Kidney tubule cell (primary cell): ENCODE measurements around the gene PPM1J.
A peak's percentile ranks its signal among the peaks of the same experiment; 100 is the strongest.

Experiments
- DNase-seq: peaks from one replicate; pipeline ENCODE4 v3.0.0-alpha.2; 2018; ENCODE audit warnings: low spot score

The PPM1J gene

DNA sequence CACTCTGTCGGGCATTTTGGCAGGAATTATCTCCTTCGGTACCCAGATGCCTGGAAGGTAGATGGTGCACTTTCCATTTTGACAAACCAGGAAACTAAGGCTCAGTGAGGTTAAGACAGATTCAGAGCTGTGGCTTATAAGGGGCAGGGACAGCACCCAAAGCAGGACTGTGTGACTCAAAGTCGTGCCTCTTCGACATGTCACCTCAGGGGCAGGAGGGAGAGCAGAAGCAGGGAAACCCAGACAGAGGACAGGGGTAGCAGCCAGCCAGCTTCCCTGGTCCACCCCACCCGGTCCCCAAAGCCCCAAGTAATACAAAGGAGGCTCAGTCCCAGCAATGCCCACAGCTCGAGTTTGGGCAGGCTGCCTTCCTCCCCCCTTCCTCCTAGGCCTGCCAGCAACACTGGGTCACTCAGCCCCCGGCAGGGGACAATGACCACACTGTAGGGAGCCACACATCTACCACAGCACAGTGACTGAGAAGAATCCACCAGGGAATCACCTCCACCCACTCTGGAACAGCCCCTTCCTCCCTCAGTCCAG lies 10.7 kb downstream of the PPM1J start:
- no peak for DNase-seq

DNA sequence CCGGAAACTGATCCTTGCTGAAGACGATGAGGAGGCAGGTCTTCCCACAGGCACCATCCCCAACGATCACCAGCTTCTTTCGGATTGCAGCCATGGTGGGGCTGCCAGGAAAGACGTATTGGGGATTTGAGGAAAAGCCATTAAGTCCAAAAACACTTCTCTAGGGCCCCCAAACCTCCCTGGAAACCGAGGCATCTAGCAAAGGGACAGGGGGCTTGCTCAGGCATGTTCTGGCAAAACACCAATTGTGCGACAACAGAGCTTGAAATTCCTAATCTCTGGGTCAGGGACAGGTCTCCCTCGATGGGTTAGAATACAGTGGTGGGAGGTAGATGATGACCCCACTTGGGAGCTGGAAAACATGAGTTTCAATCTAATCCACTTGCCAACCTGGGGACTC lies 11.4 kb downstream of the PPM1J start:
- no peak for DNase-seq

DNA sequence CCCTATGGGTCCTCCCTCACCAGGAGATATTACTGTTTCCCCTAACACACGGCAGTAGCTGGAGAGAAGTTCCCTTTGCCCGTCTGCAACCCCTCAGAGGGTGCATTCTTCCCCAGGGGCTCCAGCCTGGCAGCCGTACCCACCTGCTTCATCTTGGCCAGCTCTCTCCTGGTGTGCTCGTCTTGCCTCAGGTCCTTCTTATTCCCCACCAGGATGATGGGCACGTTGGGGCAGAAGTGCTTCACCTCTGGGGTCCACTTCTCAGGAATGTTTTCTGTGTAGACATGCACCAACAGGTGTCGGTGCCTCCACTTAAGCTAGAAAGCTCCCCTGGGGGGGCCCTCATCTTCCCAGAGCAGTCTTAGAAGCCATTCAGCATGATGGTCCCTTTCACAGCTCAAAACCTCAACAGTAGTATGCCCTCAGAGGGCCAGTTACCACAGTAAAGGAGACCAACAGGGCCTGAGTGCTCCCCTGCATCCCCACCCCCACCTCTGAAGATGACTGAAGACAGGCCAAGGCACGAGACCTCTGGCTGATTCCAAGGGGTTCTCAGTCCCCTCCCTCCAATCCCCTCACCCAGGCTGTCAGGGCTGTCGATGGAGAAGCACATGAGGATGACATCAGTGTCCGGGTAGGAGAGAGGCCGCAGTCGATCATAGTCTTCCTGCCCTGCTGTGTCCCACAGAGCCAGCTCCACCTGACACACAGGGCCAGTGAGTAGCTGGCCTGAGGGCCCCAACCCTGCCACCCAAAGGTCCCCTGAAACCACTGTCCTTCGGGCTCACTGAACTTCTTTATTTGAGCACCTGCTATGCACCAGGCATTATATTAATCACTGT lies 12.5 kb downstream of the PPM1J start:
- DNase-seq, result no peak

DNA sequence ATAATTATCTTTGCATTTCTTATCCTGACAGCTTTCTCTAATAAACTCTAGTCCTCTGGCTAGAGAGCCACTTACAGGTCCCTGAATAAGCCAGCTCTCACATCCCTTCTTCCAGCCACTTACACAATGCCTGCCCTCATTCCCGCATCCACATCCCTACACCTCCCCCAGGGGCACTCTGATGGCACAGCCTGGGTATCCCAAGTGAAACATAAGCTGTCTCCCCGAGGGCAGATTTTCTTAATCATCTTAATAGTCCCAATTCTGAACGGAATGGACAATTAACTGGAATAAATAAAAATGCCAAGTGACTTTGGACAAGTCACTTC lies 13.1 kb downstream of the PPM1J start:
- no peak for DNase-seq

- DNase-seq, result no peak
Measured at GRCh38 chr1:112701227-112702066, 13.7 kb downstream of the PPM1J start.

DNA sequence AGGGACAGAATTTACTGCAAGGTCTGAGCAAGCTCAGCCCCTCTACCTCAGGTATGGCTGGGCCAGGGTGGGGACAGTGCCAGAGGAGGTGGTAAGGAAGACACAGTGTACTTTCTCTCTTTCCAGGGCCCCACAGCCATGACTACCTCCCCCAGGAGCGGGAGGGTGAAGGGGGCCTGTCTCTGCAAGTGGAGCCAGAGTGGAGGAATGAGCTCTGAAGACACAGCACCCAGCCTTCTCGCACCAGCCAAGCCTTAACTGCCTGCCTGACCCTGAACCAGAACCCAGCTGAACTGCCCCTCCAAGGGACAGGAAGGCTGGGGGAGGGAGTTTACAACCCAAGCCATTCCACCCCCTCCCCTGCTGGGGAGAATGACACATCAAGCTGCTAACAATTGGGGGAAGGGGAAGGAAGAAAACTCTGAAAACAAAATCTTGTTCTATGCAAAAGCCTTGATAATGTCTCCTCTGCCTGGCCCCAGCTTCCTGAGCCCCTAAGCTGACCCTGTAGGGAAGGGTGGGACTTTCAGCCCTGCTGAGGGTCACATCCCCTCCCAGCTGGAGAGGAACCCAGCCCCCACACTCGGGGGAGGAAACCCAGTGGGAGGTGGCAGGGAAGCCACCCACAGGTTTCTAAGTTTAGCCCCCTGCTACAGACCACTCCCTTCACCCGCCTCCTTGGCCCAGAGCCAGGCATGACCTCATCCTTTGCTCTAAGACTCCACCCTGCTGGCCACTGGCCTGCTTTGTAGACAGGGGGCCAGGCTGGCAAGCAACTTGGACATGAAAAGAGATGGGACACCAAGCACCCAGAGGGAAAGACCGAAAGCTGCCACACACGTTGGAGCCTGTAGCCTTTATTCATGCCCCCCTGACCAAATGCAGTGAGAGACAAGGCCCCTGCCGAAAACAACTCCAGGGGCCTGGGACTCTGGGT lies 14.6 kb downstream of the PPM1J start:
- DNase-seq, result peak; percentile 98

GRCh38 chr1:112699425-112700144 lies 15.5 kb downstream of the PPM1J start:
- DNase-seq, result no peak

DNA sequence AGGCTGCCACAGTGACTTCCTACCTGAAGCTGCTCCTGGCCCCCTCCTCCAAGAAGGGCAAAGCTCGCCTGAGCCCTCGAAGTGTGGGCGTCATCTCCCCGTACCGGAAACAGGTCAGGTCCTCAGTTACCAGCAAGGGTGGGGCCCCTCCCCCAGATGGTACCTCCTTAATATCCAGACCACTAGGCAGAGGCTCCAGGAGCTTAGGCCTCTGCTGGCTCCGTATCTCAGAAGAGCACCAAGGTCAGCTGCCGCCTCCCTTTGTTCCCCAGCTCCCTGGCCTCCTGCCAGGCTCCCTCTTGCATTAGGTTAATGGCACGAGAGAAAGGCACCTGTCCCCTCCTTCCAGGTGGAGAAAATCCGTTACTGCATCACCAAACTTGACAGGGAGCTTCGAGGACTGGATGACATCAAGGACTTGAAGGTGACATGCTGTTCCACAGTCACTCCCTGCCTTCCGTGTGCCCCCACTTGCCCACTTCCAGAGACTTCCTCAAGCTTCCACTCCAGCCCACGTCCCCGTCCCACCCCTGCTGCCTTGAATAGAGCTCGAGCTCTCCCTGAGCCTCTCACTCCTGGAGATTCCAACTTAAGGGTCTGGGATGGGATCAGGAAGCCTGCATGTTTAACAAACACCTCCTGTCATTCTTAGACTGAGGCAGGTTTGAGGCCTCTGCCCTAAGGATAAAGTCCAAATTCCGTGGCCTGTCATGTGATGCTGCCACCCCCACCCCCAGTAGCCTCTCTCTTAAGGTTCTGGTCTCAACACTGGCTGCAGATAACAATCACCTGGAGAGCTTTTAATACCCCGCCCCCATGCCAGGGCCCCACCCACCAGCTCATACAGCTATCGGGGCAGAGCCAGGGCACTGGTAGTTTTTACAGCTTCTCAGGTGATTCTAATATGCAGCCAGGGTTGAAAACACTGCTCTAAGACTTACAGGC lies 16.5 kb downstream of the PPM1J start:
- peak; percentile 45 for DNase-seq

DNA sequence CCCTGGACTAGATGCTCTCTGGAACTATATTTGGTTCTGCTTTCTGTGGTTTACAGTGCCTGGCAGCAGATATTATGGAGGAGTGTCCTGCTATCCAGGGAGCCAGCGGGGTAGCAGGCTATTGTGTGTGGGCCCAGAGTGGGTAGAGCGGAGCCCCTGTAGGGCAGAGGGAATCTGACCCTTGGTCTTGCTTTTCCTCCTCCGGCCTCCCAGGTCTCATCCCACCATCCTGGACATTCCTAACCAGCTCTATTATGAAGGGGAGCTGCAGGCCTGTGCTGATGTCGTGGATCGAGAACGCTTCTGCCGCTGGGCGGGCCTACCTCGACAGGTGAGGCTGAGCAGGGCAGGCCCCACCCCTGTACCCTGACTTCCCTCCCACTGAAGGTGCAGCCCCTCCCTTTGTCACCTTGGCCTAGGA lies 17.3 kb downstream of the PPM1J start:
- no peak for DNase-seq

DNA sequence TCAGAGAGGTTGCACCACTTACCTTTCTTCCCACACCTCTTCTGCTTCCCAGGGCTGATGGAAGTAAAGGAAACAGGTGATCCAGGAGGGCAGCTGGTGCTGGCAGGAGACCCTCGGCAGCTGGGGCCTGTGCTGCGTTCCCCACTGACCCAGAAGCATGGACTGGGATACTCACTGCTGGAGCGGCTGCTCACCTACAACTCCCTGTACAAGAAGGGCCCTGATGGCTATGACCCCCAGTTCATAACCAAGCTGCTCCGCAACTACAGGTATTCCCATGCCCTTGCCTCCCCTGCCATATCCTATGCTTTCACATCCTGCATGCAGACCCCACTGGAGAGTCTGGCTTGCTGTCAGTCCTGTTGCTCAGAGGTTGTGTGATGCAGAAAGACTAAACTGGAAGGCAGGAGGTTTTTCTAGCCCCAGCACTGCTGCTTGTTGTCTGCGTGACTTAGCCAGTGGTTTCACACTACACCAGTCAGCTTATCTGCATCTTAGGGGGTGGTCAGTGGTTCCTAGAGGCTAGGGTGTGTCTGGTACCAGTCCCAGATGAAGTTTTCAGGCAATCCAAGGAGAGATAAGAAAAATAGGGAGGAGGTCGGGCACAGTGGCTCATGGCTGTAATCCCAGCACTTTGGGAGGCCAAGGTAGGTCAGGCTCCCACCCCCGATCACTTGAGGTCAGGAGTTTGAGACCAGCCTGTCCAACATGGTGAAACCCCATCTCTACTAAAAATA lies 18.4 kb downstream of the PPM1J start:
- DNase-seq, result no peak

DNA sequence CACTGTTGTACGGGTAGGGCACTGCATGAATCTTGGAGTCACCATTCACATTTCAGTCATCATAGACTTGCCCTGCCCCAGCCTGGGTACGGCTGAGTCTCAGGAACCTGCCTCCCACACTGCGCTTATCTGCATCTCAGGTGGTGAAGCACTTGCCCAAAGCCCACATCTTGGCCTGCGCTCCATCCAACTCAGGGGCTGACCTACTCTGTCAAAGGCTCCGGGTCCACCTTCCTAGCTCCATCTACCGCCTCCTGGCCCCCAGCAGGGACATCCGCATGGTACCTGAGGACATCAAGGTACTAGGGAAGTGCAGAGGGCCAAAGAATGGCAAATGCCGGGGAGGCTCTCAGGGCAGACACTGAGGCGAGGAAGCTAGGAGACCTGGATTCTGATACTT lies 19.9 kb downstream of the PPM1J start:
- DNase-seq, result no peak

GRCh38 chr1:112694363-112694929 lies 20.7 kb downstream of the PPM1J start:
- no peak for DNase-seq

DNA sequence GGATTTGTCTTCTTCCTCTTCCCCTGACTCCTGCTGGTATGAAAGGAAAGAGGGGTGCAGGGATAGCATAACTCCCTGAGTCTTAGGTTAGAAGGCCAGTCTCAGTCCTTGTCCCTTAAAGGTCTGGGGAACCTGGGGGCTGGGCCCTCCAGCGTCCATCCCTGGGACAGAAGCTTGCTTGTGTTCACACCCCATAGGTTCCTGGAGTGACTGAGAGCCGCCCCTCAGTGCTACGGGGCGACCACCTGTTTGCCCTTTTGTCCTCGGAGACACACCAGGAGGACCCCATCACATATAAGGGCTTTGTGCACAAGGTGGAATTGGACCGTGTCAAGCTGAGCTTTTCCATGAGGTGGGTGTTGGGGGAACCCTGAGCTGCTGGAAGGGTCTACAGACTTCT lies 21.3 kb downstream of the PPM1J start:
- DNase-seq, result no peak

GRCh38 chr1:112692681-112693080 lies 22.5 kb downstream of the PPM1J start:
- DNase-seq, result no peak

GRCh38 chr1:112689842-112690237 lies 25.3 kb downstream of the PPM1J start:
- no peak for DNase-seq

- DNase-seq, result no peak
Measured at GRCh38 chr1:112689196-112689841, 25.8 kb downstream of the PPM1J start.

GRCh38 chr1:112688781-112689193 lies 26.3 kb downstream of the PPM1J start:
- no peak for DNase-seq

DNA sequence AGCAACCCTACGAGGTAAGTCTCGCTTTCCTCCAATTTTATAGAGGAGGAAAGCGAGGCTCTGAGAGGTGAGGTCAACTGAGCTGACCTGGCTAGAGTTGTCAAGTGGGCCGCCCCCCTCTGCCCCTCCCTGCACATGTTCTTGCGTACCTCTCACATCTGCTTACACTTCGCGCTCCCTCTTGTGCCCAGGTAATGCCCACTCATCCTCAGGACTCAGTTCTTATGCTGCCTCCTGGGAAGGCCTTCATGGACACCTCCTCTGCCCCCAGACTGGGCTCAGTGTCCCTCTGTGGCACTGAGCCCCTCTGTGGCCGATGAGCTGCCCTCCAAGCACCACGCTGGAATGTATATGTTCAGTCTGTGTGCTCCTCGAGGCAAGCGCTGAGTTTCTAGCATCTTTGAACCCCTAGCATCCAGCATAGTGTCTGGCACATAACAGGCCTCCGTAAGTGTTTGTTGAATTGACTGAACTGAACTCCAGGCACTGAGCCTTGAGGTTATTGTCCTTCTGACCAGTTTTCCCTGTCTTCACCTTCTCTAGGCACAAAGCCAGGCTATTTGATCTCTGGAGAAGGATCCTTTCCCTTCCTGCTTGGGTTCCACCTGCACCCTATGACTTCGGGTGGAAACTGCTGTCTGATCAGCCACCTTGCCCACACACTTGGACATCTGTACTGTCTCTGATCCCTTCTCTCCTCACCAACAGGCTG lies 27.2 kb downstream of the PPM1J start:
- no peak for DNase-seq
